ENCODE measurements around the gene KRT10.

- TF ChIP-seq EZH2 (IDR thresholded peaks at IDR 0.05; ENCODE audit: borderline replicate concordance, low read depth, low read length, severe bottlenecking): no peak
- no peak for TF ChIP-seq CTCF (IDR thresholded peaks at IDR 0.05; ENCODE audit: borderline replicate concordance, extremely low read depth, low read length, poor library complexity, severe bottlenecking)
Observed at GRCh38 chr17:40772101-40772500, 50.3 kb downstream of the KRT10 start, which contains the start of gene KRT26.

All from DND-41 (cell line).